Left hindlimb (tissue), 1 donor: ENCODE measurements around the gene ZNF614.
A peak's percentile ranks its signal among the peaks of the same experiment; 100 is the strongest.
"Not testable (repeated sequence)": the region's sequence is repeated elsewhere in the genome, so short reads cannot be mapped to it uniquely, and the experiment has no call there.

Source experiments
- DNase-seq: peaks from one replicate; pipeline ENCODE4 v3.0.0-alpha.2; 2018

ZNF614 gene

GRCh38 chr19:51986309-51987291 lies 41.6 kb downstream of the ZNF614 start, which contains the start of gene ZNF350:
TSS of gene ZNF350 (minus strand) at chr19:51986840. CDS start at chr19:51974360, 12,480 bp downstream.
- DNase-seq: peak; percentile 94

DNA sequence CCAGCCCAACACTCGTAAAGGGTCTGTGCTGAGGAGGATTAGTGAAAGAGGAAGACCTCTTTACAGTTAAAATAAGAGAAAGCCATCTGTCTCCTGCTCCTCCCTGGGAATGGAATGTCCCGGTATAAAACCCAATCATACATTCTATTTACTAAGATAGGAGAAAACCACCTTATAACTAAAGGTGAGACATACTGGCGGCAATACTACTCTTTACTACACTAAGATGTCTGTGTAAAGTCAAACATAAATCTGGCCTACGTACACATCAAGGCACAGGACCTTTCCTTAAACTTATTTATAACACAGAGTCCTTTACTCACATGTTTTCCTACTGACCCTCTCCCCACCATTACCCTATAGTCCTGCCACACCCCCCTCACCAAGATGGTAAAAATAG lies 44.8 kb downstream of the ZNF614 start:
- no peak for DNase-seq

- not testable (repeated sequence) for DNase-seq
Observed at GRCh38 chr19:51980926-51981325, 47.3 kb downstream of the ZNF614 start.

GRCh38 chr19:51980116-51980736 lies 48.0 kb downstream of the ZNF614 start:
- DNase-seq: no peak

GRCh38 chr19:51978882-51979281 lies 49.3 kb downstream of the ZNF614 start:
- no peak for DNase-seq

- DNase-seq: no peak
Observed at GRCh38 chr19:51977346-51977745, 50.8 kb downstream of the ZNF614 start.

- no peak for DNase-seq
Observed at GRCh38 chr19:51976852-51977251, 51.3 kb downstream of the ZNF614 start.

DNA sequence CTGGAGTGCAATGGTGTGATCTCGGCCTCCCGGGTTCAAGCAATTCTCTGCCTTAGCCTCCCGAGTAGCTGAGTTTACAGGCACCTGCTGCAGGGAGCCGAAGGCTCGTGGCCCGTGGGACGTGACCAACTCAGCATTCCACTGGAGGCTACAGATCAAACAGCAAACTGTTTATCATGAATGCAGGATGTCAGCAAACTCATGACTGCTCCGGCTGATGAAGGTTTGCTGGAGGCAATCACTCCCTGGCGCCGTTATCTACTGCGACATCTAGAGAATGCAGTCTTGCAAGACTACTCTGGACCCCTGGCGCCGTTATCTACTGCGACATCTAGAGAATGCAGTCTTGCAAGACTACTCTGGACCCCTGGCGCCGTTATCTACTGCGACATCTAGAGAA lies 52.4 kb downstream of the ZNF614 start:
- not testable (repeated sequence) for DNase-seq

- DNase-seq: no peak
Observed at GRCh38 chr19:51971624-51972023, 56.6 kb downstream of the ZNF614 start.

DNA sequence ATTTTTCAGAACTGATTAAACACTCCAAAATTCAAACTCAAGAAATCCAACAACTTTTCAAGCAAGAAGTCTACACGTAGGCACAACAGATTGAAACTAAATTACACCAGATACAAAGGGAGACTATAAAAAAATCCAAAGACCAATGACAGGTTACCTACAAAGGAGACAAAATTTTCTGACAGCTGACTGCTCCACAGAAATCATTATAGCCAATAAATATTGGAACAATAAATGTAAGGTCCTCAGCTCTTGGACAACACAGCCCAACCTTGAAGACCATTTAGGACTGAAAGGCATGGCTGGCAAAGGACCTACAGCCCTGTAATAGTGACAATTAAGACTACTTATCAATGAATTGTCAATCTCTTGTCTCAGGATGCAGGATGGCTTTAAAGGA lies 57.5 kb downstream of the ZNF614 start:
- no peak for DNase-seq

GRCh38 chr19:51965583-51965982 lies 62.6 kb downstream of the ZNF614 start:
- DNase-seq: no peak
